Measurements from ENCODE around the gene AMY1B.
"Not testable (repeated sequence)": the region's sequence is repeated elsewhere in the genome, so short reads cannot be mapped to it uniquely, and the experiment has no call there.

DNA sequence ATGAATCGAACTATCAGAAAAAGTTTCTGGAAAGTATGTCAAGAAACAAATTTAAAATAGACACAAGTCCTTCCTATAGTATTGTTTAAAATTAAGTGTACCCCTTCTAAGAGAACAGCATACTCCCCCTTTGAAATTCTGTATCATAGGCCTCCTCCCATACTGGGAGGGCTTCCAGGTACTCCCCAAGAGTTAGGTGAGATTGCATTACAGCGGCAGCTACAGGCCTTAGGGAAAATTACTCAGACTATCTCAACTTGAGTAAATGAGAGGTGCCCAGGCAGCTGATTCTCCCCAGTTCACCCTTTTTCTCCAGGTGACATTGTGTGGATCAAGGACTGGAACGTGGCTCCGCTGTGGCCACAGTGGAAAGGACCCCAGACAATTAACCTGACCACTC, 5.2 kb upstream of the AMY1B start:
- TF ChIP-seq, protein P1, sequence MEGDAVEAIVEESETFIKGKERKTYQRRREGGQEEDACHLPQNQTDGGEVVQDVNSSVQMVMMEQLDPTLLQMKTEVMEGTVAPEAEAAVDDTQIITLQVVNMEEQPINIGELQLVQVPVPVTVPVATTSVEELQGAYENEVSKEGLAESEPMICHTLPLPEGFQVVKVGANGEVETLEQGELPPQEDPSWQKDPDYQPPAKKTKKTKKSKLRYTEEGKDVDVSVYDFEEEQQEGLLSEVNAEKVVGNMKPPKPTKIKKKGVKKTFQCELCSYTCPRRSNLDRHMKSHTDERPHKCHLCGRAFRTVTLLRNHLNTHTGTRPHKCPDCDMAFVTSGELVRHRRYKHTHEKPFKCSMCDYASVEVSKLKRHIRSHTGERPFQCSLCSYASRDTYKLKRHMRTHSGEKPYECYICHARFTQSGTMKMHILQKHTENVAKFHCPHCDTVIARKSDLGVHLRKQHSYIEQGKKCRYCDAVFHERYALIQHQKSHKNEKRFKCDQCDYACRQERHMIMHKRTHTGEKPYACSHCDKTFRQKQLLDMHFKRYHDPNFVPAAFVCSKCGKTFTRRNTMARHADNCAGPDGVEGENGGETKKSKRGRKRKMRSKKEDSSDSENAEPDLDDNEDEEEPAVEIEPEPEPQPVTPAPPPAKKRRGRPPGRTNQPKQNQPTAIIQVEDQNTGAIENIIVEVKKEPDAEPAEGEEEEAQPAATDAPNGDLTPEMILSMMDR (IDR thresholded peaks at IDR 0.05): not testable (repeated sequence)
- not testable (repeated sequence) for TF ChIP-seq POLR2A (IDR thresholded peaks at IDR 0.05)
